Activated CD8-positive, alpha-beta T cell treated with anti-CD3 and anti-CD28 coated beads for 36 hours (primary cell): Measurements from ENCODE around the gene CYP1B1. TPM values are rescaled to one million over a fixed set of nuclear protein-coding genes. Genes with fewer than 3 reads are reported as not detected.

ENCODE experiments used
- ATAC-seq: fragments of 200-7000 bp; cut with Tn5 transposase; one replicate; pipeline ENCODE4 v1.10.0; 2021; ENCODE audit warnings: mild to moderate bottlenecking, moderate library complexity
- CTCF ChIA-PET: fragments of 350-600 bp; sonication (Branson Sonifier 250); formaldehyde crosslinking; loops from one replicate; lab custom pipeline; 2021; ENCODE audit warnings: antibody characterized with exemption; lab: Charles Lee
- POLR2A ChIA-PET: fragments of 350-600 bp; sonication (Branson Sonifier 250); formaldehyde crosslinking; loops from one replicate; lab custom pipeline; 2021; ENCODE audit warnings: antibody characterized with exemption; lab: Charles Lee
- DNase-seq: peaks from one replicate; pipeline ENCODE4 v3.0.0-alpha.2; 2020
- H3K27ac Mint-ChIP-seq: one replicate; pipeline ENCODE4 v1.8.0; 2021; ENCODE audit warnings: mild to moderate bottlenecking, mixed read lengths
- H3K27me3 Mint-ChIP-seq: one replicate; pipeline ENCODE4 v1.8.0; 2021; ENCODE audit warnings: mixed read lengths
- H3K36me3 Mint-ChIP-seq: one replicate; pipeline ENCODE4 v1.8.0; 2021; ENCODE audit warnings: low read depth, mixed read lengths
- H3K4me1 Mint-ChIP-seq: one replicate; pipeline ENCODE4 v1.8.0; 2021; ENCODE audit warnings: low read depth, mixed read lengths
- H3K4me3 Mint-ChIP-seq: one replicate; pipeline ENCODE4 v1.8.0; 2021; ENCODE audit warnings: mild to moderate bottlenecking, moderate library complexity, mixed read lengths
- H3K9me3 Mint-ChIP-seq: one replicate; pipeline ENCODE4 v1.8.0; 2021; ENCODE audit warnings: mixed read lengths
- intact Hi-C: fragments of 100-400 bp; cut with micrococcal nuclease; formaldehyde crosslinking; loops from one replicate; pipeline ENCODE4 v1.10.0; 2022
- total RNA-seq, 2 experiments: library from RNA; stranded (reverse); gene quantifications; one replicate each; pipeline ENCODE4 v1.2.3, GENCODE V29; 2021
- TF ChIP-seq, protein P1 (sequence below): fragments of 200-600 bp; IDR thresholded peaks from one replicate; pipeline ENCODE4 v1.8.0; 2022; ENCODE audit warnings: antibody characterized with exemption, mild to moderate bottlenecking

Gene CYP1B1
- total RNA-seq, 2 experiments from 2014 or later: 2.2 to 3.6 TPM

DNA sequence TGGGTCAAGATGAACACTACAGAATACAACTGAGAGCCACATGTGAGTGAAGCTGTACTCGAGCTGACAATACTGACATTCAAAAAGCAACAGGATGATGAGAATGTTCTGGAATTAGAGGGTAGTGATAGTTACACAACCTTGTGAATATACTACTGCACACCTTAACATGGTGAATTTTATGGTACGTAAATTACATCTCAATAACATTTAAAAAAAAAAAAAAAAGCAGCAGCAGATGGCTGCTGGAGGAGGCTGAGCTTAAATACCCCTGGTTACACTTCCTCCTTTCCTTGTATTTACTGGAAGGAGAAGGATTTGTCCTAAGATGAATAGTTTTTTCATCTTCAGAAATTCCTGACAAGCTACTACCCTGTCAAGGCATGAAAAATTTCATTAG, 45.5 kb upstream of the CYP1B1 start:
- ATAC-seq (no peak), DNase-seq (no peak)
- H3K27ac Mint-ChIP-seq: no peak overlapping the region
- TF ChIP-seq, protein P1, sequence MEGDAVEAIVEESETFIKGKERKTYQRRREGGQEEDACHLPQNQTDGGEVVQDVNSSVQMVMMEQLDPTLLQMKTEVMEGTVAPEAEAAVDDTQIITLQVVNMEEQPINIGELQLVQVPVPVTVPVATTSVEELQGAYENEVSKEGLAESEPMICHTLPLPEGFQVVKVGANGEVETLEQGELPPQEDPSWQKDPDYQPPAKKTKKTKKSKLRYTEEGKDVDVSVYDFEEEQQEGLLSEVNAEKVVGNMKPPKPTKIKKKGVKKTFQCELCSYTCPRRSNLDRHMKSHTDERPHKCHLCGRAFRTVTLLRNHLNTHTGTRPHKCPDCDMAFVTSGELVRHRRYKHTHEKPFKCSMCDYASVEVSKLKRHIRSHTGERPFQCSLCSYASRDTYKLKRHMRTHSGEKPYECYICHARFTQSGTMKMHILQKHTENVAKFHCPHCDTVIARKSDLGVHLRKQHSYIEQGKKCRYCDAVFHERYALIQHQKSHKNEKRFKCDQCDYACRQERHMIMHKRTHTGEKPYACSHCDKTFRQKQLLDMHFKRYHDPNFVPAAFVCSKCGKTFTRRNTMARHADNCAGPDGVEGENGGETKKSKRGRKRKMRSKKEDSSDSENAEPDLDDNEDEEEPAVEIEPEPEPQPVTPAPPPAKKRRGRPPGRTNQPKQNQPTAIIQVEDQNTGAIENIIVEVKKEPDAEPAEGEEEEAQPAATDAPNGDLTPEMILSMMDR: no peak
- H3K9me3 Mint-ChIP-seq: peaks cover 3% of the 10 kb centered on the region
- ChIA-PET CTCF (interaction anchor here (1.5 kb wide), 1 partner anchor 45 kb away, joined by 4 read pairs; no protein-coding TSS in a partner anchor), POLR2A (no interaction called here)
- intact Hi-C loops: no loop called here
- H3K36me3 Mint-ChIP-seq: no peaks in the 10 kb centered on the region
- H3K4me3 Mint-ChIP-seq: no peak overlapping the region
- no peaks in the 10 kb centered on the region for H3K4me1 Mint-ChIP-seq
- peaks cover 3% of the 10 kb centered on the region for H3K27me3 Mint-ChIP-seq

DNA sequence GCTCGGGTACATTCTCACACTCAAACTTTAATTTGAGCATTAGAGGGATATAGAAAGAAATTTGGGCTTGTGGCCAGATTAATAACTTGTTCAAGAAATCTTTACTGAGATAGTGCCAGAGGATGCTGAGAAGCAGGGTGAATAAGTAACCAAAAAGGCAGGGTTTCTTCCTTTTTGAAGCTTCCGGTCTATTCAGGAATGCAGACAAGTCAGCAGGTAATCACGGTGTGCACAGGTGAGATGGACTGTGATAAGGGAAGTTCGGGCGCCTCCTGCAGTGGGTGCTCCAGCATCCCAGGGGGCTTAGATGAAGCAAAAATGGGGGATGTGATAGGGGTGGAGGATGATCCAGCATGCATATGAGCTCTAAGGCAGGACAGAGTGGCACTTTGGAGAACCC, 44.9 kb upstream of the CYP1B1 start:
- Mint-ChIP-seq H3K4me3 (no peak overlapping the region), H3K27me3 (peaks cover 3% of the 10 kb centered on the region), H3K4me1 (no peaks in the 10 kb centered on the region), H3K27ac (no peak overlapping the region), H3K36me3 (no peaks in the 10 kb centered on the region), H3K9me3 (no peaks in the 10 kb centered on the region)
- ATAC-seq (no peak), DNase-seq (no peak)
- ChIA-PET POLR2A (no interaction called here), CTCF (interaction anchor here (1.5 kb wide), 1 partner anchor 44 kb away, joined by 4 read pairs; no protein-coding TSS in a partner anchor)
- TF ChIP-seq, protein P1: no peak
- intact Hi-C loops: no loop called here

DNA sequence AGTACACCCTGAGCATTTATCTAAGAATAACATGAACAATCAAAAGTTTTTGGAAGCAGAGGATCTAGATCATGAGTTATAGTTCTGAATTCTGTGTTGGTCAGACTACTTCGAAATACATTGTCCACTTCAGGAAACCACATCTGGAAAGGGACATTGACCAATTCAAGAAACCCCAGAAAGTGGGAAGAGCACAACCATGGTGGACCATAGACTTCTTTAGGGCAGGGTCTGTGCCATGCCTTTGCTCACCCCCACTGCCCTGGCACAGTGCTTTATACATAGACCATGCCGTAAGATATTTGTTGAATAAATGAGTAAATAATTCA, 44.3 kb upstream of the CYP1B1 start:
- H3K4me3 Mint-ChIP-seq: no peak overlapping the region
- no peaks in the 10 kb centered on the region for H3K4me1 Mint-ChIP-seq
- no peaks in the 10 kb centered on the region for H3K9me3 Mint-ChIP-seq
- no peak for ATAC-seq
- CTCF ChIA-PET: interaction anchor here (0.8 kb wide), 1 partner anchor 388 kb away, joined by 4 read pairs; no protein-coding TSS in a partner anchor
- peaks cover 3% of the 10 kb centered on the region for H3K27me3 Mint-ChIP-seq
- no peak for DNase-seq
- TF ChIP-seq, protein P1: no peak
- POLR2A ChIA-PET: no interaction called here
- H3K27ac Mint-ChIP-seq: no peak overlapping the region
- H3K36me3 Mint-ChIP-seq: no peaks in the 10 kb centered on the region
- intact Hi-C loops: no loop called here

DNA sequence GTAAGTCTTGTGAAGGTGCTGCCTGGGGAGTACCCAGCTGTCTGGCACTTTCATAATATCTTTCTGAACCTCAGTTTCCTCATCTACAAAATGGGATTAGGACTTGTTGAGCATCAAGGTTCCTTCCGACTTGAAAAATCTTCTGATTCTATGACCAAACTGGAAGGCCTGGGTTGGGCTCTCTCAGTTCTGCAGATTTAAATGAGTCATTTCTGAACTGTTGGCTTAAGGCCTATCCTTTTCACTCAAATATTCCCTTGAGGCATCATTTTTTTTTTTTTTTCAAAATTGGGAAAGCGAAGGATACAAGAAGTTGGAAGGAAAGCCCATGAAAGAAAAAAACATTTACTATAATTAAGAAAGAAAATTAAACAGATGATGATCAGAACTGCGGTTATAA, 40.8 kb upstream of the CYP1B1 start:
- DNase-seq (no peak), ATAC-seq (no peak)
- H3K9me3 Mint-ChIP-seq: no peaks in the 10 kb centered on the region
- intact Hi-C loops: loop anchor here (5.0 kb wide), 1 partner anchor 134 kb away; no protein-coding TSS in a partner anchor
- H3K36me3 Mint-ChIP-seq: no peaks in the 10 kb centered on the region
- TF ChIP-seq, protein P1: no peak
- H3K27me3 Mint-ChIP-seq: peaks cover 22% of the 10 kb centered on the region
- no peak overlapping the region for H3K4me3 Mint-ChIP-seq
- ChIA-PET CTCF (interaction anchor here (1.1 to 1.4 kb wide), 4 partner anchors 57 to 391 kb away, joined by 3 read pairs; no protein-coding TSS in a partner anchor), POLR2A (no interaction called here)
- H3K27ac Mint-ChIP-seq: no peak overlapping the region
- no peaks in the 10 kb centered on the region for H3K4me1 Mint-ChIP-seq

DNA sequence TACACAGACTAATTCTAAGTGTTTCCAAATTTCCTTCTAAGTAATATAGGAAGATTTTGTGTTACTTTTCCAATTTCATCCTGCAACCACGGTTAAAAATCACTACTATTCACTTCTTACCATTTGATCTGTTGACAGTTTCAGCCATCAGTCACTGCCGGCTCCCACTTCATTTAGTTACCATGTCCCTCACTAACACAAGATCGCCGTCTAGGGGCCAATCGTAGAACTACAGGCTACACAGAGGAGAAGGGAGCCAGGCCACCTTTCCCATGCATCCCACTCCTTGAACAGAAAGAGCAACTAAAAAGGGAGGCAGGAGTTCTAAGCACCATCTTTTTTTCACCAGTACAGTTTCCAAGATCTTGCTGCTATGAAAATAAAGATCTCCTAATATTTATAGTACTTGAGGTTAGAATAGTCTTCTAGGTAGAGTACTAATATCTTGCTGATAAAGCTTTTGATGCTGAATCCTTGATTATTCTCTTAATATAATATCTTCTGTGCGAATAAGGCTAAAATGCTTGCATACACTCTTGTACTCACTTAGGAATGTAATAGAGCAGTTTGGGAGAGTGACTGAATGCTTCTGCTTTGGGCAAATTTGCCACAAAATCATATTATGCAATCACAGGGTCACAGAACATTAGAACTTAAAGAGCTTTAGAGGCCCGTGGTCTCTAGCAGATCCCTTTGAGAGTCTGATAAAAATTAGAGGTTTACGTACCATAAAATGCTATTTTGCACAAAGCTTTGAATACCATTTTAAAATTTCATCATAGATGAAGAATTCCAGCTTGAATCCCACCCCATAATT, 39.5 kb upstream of the CYP1B1 start:
- no peaks in the 10 kb centered on the region for H3K9me3 Mint-ChIP-seq
- no peak overlapping the region for H3K27ac Mint-ChIP-seq
- peaks cover 31% of the 10 kb centered on the region for H3K27me3 Mint-ChIP-seq
- H3K4me3 Mint-ChIP-seq: no peak overlapping the region
- ChIA-PET CTCF (interaction anchor here (0.7 to 1.7 kb wide), 33 partner anchors 7 to 393 kb away, joined by 3 to 11 read pairs (median 4); partner anchors contain the start of genes CYP1B1 and RMDN2), POLR2A (no interaction called here)
- peak; percentile 89 for DNase-seq
- TF ChIP-seq, protein P1: peak; percentile 95
- no peaks in the 10 kb centered on the region for H3K4me1 Mint-ChIP-seq
- ATAC-seq: peak; percentile 86
- intact Hi-C loops: loop anchor here (5.0 kb wide), 1 partner anchor 133 kb away; no protein-coding TSS in a partner anchor
- H3K36me3 Mint-ChIP-seq: no peaks in the 10 kb centered on the region
